Colonic mucosa (tissue), 4 donors: Measurements from ENCODE around the gene TNC. TPM values are rescaled to one million over a fixed set of nuclear protein-coding genes. Genes with fewer than 3 reads are reported as not detected.

Experiments
- DNase-seq: peaks from one replicate; pipeline ENCODE4 v3.0.0-alpha.2; 2020
- H3K27ac ChIP-seq: fragments of 200-600 bp; one replicate; pipeline ENCODE4 v1.8.0; 2021
- H3K27me3 ChIP-seq: fragments of 200-600 bp; one replicate; pipeline ENCODE4 v1.8.0; 2021
- H3K36me3 ChIP-seq: fragments of 200-600 bp; one replicate; pipeline ENCODE4 v1.8.0; 2021
- H3K4me1 ChIP-seq: fragments of 200-600 bp; one replicate; pipeline ENCODE4 v1.8.0; 2021; ENCODE audit warnings: mild to moderate bottlenecking
- H3K4me3 ChIP-seq: fragments of 200-600 bp; one replicate; pipeline ENCODE4 v1.8.0; 2021
- H3K9ac ChIP-seq, 2 donors: one replicate each; pipeline ENCODE4 v1.7.0; 2013; ENCODE audit warnings: control low read depth in 2 of 2, low read depth in 2 of 2, low read length in 2 of 2
- H3K9me3 ChIP-seq: fragments of 200-600 bp; one replicate; pipeline ENCODE4 v1.8.0; 2021
- intact Hi-C: fragments of 100-400 bp; cut with DNase I; formaldehyde crosslinking; loops from one replicate; pipeline ENCODE4 v1.14.1; 2022
- total RNA-seq, 2 donors: library from RNA; stranded (reverse); fragmentation: NEBNext Ultra II Directional in 1 of 2; extraction: Animal tissue kit (Norgen Biotek cat#: 25700) in 1 of 2; gene quantifications; one replicate each; pipeline ENCODE4 v1.2.1, GENCODE V29; 2021
- TF ChIP-seq, protein P1 (sequence below): fragments of 200-600 bp; IDR thresholded peaks from one replicate; pipeline ENCODE4 v1.8.0; 2022; ENCODE audit warnings: antibody characterized with exemption, mild to moderate bottlenecking
- donor health status: healthy.
- donor health status: DM: no; HTN: no; CAD: no.
- donor health status: DM: no; HTN: no; CAD: no.

TNC gene
- total RNA-seq, 2 donors from 2014 or later: 5.0 to 65.6 TPM

DNA sequence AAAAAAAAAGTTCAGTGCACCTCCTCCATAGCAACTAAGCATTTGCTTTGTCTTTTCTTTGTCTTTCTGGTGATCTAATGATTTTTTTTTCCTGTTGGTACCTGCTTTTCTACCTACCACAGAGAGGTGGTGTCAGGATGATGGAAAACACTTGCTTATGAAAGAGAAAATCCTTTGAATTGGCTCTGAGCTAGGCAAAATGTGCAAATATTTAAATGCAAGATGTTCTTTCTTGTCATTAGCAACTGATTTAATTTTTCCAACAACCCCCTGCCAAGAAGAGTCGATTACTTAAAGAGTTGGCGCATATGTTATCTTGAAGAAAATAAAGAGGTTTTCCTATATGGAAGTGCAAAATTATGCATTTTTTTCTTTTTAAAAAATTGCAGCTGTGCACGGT is 37.7 kb downstream of the TNC start:
- TF ChIP-seq, protein P1, sequence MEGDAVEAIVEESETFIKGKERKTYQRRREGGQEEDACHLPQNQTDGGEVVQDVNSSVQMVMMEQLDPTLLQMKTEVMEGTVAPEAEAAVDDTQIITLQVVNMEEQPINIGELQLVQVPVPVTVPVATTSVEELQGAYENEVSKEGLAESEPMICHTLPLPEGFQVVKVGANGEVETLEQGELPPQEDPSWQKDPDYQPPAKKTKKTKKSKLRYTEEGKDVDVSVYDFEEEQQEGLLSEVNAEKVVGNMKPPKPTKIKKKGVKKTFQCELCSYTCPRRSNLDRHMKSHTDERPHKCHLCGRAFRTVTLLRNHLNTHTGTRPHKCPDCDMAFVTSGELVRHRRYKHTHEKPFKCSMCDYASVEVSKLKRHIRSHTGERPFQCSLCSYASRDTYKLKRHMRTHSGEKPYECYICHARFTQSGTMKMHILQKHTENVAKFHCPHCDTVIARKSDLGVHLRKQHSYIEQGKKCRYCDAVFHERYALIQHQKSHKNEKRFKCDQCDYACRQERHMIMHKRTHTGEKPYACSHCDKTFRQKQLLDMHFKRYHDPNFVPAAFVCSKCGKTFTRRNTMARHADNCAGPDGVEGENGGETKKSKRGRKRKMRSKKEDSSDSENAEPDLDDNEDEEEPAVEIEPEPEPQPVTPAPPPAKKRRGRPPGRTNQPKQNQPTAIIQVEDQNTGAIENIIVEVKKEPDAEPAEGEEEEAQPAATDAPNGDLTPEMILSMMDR: no peak
- H3K27ac ChIP-seq: no peak overlapping the region
- intact Hi-C loops: no loop called here
- no peak overlapping the region for H3K9ac ChIP-seq
- H3K4me1 ChIP-seq: no peaks in the 10 kb centered on the region
- H3K9me3 ChIP-seq: no peaks in the 10 kb centered on the region
- no peak overlapping the region for H3K4me3 ChIP-seq
- DNase-seq: no peak
- no peaks in the 10 kb centered on the region for H3K36me3 ChIP-seq
- no peaks in the 10 kb centered on the region for H3K27me3 ChIP-seq

DNA sequence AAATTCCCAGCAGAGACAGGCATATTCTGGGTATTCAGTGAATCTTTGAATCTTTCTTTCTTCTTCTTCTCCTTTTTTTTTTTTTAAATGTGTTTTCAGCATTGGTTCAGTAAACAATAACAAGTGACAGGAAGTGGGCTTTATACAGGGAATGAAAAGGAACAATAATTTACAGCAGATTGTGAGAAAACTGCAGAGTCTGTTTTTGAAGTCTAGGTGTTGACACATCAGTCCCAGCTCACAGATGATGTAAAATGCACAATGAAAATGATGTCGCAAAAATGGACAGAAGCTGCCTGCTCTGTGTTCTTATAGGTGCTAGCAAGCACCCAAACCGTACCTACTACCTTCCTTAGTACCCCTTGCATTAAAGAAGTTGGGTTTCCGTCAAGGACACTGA is 38.8 kb downstream of the TNC start:
- no peaks in the 10 kb centered on the region for H3K4me1 ChIP-seq
- DNase-seq: no peak
- H3K36me3 ChIP-seq: no peaks in the 10 kb centered on the region
- H3K27ac ChIP-seq: no peak overlapping the region
- H3K4me3 ChIP-seq: no peak overlapping the region
- intact Hi-C loops: no loop called here
- no peaks in the 10 kb centered on the region for H3K27me3 ChIP-seq
- TF ChIP-seq, protein P1: no peak
- no peak overlapping the region for H3K9ac ChIP-seq
- H3K9me3 ChIP-seq: no peaks in the 10 kb centered on the region

DNA sequence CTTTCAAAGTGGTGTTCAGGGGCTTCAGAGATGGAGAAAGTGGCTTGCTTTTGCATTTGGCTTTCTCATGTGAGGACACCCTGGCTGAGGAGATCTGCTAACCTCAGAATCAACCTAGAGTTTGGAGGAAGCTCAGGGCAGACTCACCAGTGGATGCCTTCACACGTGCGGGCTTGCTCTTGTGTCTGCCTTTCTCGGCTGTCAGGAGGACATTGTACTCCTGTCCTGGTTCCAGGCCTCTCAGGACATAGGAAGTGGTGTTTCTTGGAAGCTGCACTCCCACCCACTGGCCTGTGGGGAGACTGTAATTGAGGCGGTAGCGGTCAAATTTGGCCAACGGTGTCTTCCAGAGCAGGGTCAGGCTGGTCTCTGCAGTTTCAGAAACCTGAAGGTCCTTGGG is 44.5 kb downstream of the TNC start:
- Histone ChIP-seq H3K9ac (no peak overlapping the region), H3K4me1 (no peaks in the 10 kb centered on the region), H3K4me3 (no peak overlapping the region), H3K36me3 (no peaks in the 10 kb centered on the region), H3K9me3 (no peaks in the 10 kb centered on the region), H3K27ac (no peak overlapping the region), H3K27me3 (no peaks in the 10 kb centered on the region)
- DNase-seq: no peak
- intact Hi-C loops: no loop called here
- TF ChIP-seq, protein P1: no peak

DNA sequence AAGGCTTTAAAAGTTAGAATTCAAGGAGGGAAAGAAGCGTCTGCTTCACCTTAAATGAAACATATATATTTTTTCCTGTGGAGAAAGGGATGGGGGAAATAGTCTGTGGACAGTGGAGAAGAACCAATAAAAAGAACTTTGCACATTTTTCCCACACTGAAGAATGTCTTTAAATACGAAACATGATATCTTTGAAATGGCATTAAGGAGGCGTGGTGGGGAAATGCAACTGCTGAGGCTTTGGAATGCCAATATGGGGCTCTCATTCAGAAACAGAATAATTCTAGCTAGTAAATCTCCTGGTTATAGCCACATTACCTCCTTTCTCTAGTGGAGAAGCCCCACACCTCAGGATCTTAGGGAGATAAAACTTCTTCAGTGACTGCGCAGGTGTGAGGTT is 46.8 kb downstream of the TNC start:
- H3K9ac ChIP-seq: no peak overlapping the region
- intact Hi-C loops: no loop called here
- no peak for DNase-seq

DNA sequence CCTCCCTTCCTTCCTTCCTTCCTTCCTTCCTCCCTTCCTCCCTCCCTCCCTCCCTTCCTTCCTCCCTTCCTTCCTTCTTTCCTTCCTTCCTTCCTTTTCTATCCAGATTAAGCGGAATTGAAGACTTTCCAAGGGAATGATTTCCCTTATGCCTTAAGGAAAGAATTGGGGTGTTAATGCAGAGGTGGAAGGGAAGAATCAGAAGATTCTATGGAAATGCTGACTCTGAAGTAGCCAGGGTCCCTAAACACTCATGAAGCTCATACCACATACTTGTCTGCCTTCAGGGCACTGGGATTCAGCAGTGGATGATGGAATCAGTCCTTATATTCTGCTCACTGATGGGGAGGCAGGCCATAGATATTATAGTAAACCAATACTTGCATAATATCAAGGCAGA is 48.2 kb downstream of the TNC start:
- DNase-seq: no peak
- Histone ChIP-seq H3K4me1 (no peaks in the 10 kb centered on the region), H3K27ac (no peak overlapping the region), H3K4me3 (no peak overlapping the region), H3K9me3 (no peaks in the 10 kb centered on the region), H3K9ac (no peak overlapping the region), H3K27me3 (no peaks in the 10 kb centered on the region), H3K36me3 (no peaks in the 10 kb centered on the region)
- intact Hi-C loops: no loop called here
- TF ChIP-seq, protein P1: no peak

More for the DNA sequence above, 46.8 kb downstream of the TNC start:
- H3K36me3 ChIP-seq: no peaks in the 10 kb centered on the region
- H3K27me3 ChIP-seq: no peaks in the 10 kb centered on the region
- TF ChIP-seq, protein P1: no peak
- no peak overlapping the region for H3K4me3 ChIP-seq
- no peak overlapping the region for H3K27ac ChIP-seq
- no peaks in the 10 kb centered on the region for H3K9me3 ChIP-seq
- H3K4me1 ChIP-seq: no peaks in the 10 kb centered on the region

DNA sequence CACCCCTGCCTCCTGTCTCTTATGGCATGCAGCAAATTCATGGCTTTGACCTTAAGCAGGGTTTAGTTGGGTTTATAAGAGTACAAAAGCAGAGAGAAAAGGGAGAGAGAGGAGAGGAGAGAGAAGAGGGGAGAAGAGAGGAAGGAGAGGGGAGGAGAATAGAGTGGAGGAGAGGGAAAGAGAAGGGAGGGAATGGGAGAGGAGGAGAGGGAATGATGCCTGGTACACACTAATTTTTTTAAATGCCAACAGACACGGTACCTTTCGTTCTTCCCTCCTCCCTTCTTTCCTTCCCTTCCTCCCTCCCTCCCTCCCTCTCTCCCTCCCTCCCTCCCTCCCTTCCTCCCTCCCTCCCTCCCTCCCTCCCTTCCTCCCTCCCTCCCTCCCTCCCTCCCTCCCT is 48.7 kb downstream of the TNC start:
- no peak for DNase-seq

More for the DNA sequence above, 48.7 kb downstream of the TNC start:
- no peak overlapping the region for H3K9ac ChIP-seq
- TF ChIP-seq, protein P1: no peak
- no peak overlapping the region for H3K27ac ChIP-seq
- no peak overlapping the region for H3K4me3 ChIP-seq
- no peaks in the 10 kb centered on the region for H3K27me3 ChIP-seq
- H3K9me3 ChIP-seq: no peaks in the 10 kb centered on the region
- H3K4me1 ChIP-seq: no peaks in the 10 kb centered on the region
- no peaks in the 10 kb centered on the region for H3K36me3 ChIP-seq
- intact Hi-C loops: no loop called here
